GM12878 (cell line): ENCODE results near the gene VWA8. TPM values are rescaled to one million over a fixed set of nuclear protein-coding genes. Genes with fewer than 3 reads are reported as not detected.

ENCODE experiments used
- ATAC-seq: fragments of 200-7000 bp; cut with Tn5 transposase; 3 replicates; pipeline ENCODE4 v1.9.1; 2020; ENCODE audit warnings: mild to moderate bottlenecking, moderate library complexity
- BruUV-seq: library from RNA; stranded (reverse); fragments of 400-500 nt; replicated peaks from 2 replicates; lab custom pipeline; 2021; lab: Mats Ljungman, UMichigan
- CTCF ChIA-PET: fragments of 300-600 bp; sonication (Branson Sonifier 250); formaldehyde crosslinking; extraction: SDS; loops from one replicate; lab custom pipeline; 2021; ENCODE audit warnings: inconsistent platforms; lab: Yijun Ruan, JAX
- POLR2A ChIA-PET: fragments of 350-600 bp; formaldehyde crosslinking; extraction: SDS; loops from one replicate; lab custom pipeline; 2021; ENCODE audit warnings: inconsistent platforms; lab: Charles Lee
- RAD21 ChIA-PET: fragments of 300-600 bp; sonication (Branson Sonifier 250); formaldehyde crosslinking; loops from one replicate; lab custom pipeline; 2023; ENCODE audit warnings: antibody characterized with exemption; ENCODE audit not compliant: unreplicated experiment; lab: Charles Lee
- SMC1A ChIA-PET: fragments of 300-600 bp; sonication (Branson Sonifier 250); formaldehyde crosslinking; loops from one replicate; lab custom pipeline; 2023; ENCODE audit not compliant: unreplicated experiment, uncharacterized antibody; lab: Charles Lee
- DNase-seq: peaks from one replicate; pipeline ENCODE4 v3.0.0-alpha.2; 2011; ENCODE audit warnings: low read depth, low spot score
- FAIRE-seq: peaks from 3 replicates; lab custom pipeline; 2011; peaks lifted over from hg19 to GRCh38; lab: Jason Lieb, UNC
- H2AFZ ChIP-seq: 2 replicates; pipeline ENCODE4 v1.6.0; 2011; ENCODE audit warnings: low read depth, low read length, control low read depth; ENCODE audit not compliant: control insufficient read depth
- H3K27ac ChIP-seq: 2 replicates; pipeline ENCODE4 v1.5.1; 2011; ENCODE audit warnings: control low read depth; ENCODE audit not compliant: control insufficient read depth, insufficient read depth
- H3K27me3 ChIP-seq, 2 experiments: replicated peaks in 1 of 2; 2 replicates each; pipeline versions ENCODE4 v1.6.0 to v1.6.1; 2011; ENCODE audit warnings: low read length in 1 of 2; ENCODE audit not compliant: control insufficient read depth in 2 of 2, insufficient read depth in 2 of 2
- H3K36me3 ChIP-seq, 2 experiments: 2 replicates each; pipeline ENCODE4 v1.5.1; 2011; ENCODE audit warnings: low read length in 1 of 2; ENCODE audit not compliant: control insufficient read depth in 2 of 2, insufficient read depth in 2 of 2
- H3K4me1 ChIP-seq: 2 replicates; pipeline ENCODE4 v1.6.1; 2011; ENCODE audit warnings: mild to moderate bottlenecking, low read length, moderate library complexity, mixed read lengths; ENCODE audit not compliant: control insufficient read depth, insufficient read depth
- H3K4me2 ChIP-seq: 2 replicates; pipeline ENCODE4 v1.6.0; 2011; ENCODE audit warnings: control low read depth; ENCODE audit not compliant: control insufficient read depth, insufficient read depth
- H3K4me3 ChIP-seq: fragments of 200-600 bp; sonication (generic); 2 replicates; pipeline ENCODE4 v1.5.1; 2016
- H3K79me2 ChIP-seq: 2 replicates; pipeline ENCODE4 v1.6.0; 2011; ENCODE audit warnings: low read length; ENCODE audit not compliant: control insufficient read depth, insufficient read depth
- H3K9ac ChIP-seq: 2 replicates; pipeline ENCODE4 v1.8.0; 2011; ENCODE audit warnings: low read length, control low read depth, mixed read lengths; ENCODE audit not compliant: control insufficient read depth, insufficient read depth
- H3K9me3 ChIP-seq: replicated peaks from 3 replicates; pipeline ENCODE4 v1.5.1; 2011; ENCODE audit warnings: mild to moderate bottlenecking, low read length; ENCODE audit not compliant: control insufficient read depth, insufficient read depth
- H4K20me1 ChIP-seq: 2 replicates; pipeline ENCODE4 v1.6.0; 2011; ENCODE audit not compliant: control insufficient read depth, insufficient read depth
- BHLHE40 ChIP-seq, 2 experiments: fragments of 450-650 bp in 1 of 2; IDR thresholded peaks; 2 replicates each; pipeline ENCODE4 v1.6.1; 2011 to 2017; ENCODE audit warnings: low read depth in 2 of 2, borderline replicate concordance in 1 of 2, improper control_type of control experiment in 1 of 2, low read length in 1 of 2, mild to moderate bottlenecking in 1 of 2
- HDGF ChIP-seq: fragments of 450-650 bp; IDR thresholded peaks from 2 replicates; pipeline ENCODE4 v1.6.1; 2016; ENCODE audit warnings: antibody characterized with exemption
- in situ Hi-C: fragments of 300-500 bp; cut with MboI; formaldehyde crosslinking; loops from 9 replicates; pipeline ENCODE4 v1.14.3; 2018; ENCODE audit warnings: mixed read lengths
- intact Hi-C: fragments of 100-400 bp; cut with micrococcal nuclease; formaldehyde crosslinking; loops from one replicate; pipeline ENCODE4 v1.14.2; 2022; ENCODE audit not compliant: unreplicated experiment
- polyA plus RNA-seq, 11 experiments: library from polyadenylated mRNA; depleted of rRNA in 4 of 11; unstranded in 6 of 11; stranded (reverse) in 5 of 11; fragments of >200 nt; fragmentation: Nextera tagmentation in 4 of 11; fragmentation: Illumina TruSeq in 1 of 11; extraction: Ambion mirVana in 4 of 11; extraction: Trizol in 1 of 11; gene quantifications; 1 replicate in 1 of 11; 2 replicates in 10 of 11; pipeline versions ENCODE4 v1.2.1 to v1.2.3, GENCODE V29; 2011 to 2016; ENCODE audit warnings: inconsistent platforms in 2 of 11, missing spikeins in 2 of 11, low read depth in 1 of 11
- total RNA-seq, 4 experiments: library from RNA; depleted of rRNA in 3 of 4; stranded (reverse); fragments of >200 nt in 3 of 4; fragmentation: Illumina TruSeq in 1 of 4; extraction: Trizol in 1 of 4; gene quantifications; 2 replicates each; pipeline versions ENCODE4 v1.2.1 to v1.2.3, GENCODE V29; 2013 to 2021
- TF ChIP-seq, protein P1 (sequence below): fragments of 450-650 bp; IDR thresholded peaks from 2 replicates; pipeline ENCODE4 v1.6.1; 2018; ENCODE audit warnings: mild to moderate bottlenecking, low read depth, moderate library complexity; ENCODE audit not compliant: partially characterized antibody
- TF ChIP-seq, protein P2 (sequence below): IDR thresholded peaks from 2 replicates; pipeline ENCODE4 v1.6.1; 2012; ENCODE audit warnings: improper control_type of control experiment, low read depth, low read length; ENCODE audit not compliant: insufficient replicate concordance

Gene VWA8
- total and polyA plus RNA-seq, 10 of the 15 experiments (the other 5 are each of a cell fraction or from before 2014, with no cell fraction given): 3.0 to 21.8 (median 13.5) TPM

DNA sequence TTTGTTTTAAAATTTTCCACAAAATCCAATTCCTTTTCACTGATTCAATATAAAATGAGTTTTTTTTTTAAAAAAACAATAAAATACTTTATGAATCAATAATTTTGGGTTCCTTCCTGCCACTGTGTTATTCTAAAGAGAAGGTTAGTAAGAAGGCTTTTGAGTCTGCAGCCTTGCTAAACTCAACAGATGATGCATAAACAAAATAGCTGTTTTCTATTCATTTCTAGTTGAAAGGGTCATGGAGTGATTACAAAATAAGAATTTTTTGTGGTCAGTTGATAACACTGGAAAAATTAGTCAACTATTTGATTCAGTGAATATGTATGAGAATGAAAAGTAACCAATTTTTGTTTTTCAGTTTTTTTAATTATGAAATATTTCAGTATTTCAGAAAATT lies 169.9 kb downstream of the VWA8 start:
- ChIA-PET CTCF (no interaction called here), SMC1A (interaction anchor here (0.6 kb wide), 1 partner anchor 152 kb away, joined by 3 read pairs; no protein-coding TSS in a partner anchor), POLR2A (no interaction called here), RAD21 (interaction anchor here (1.5 kb wide), 1 partner anchor 32 kb away, joined by 3 read pairs; no protein-coding TSS in a partner anchor)
- FAIRE-seq: no peak
- BruUV-seq: no TSS peak
- Histone ChIP-seq H3K79me2 (no peaks in the 10 kb centered on the region), H3K27ac (no peak overlapping the region), H4K20me1 (no peaks in the 10 kb centered on the region), H3K4me1 (no peaks in the 10 kb centered on the region), H3K4me2 (no peak overlapping the region), H3K9me3 (no peaks in the 10 kb centered on the region; the same call in 2 of the 3 replicates), H3K4me3 (no peak overlapping the region)
- ATAC-seq: no peak
- in situ Hi-C loops: no loop called here
- DNase-seq: no peak
- intact Hi-C loops: no loop called here
- TF ChIP-seq HDGF: no peak
- TF ChIP-seq, protein P1, sequence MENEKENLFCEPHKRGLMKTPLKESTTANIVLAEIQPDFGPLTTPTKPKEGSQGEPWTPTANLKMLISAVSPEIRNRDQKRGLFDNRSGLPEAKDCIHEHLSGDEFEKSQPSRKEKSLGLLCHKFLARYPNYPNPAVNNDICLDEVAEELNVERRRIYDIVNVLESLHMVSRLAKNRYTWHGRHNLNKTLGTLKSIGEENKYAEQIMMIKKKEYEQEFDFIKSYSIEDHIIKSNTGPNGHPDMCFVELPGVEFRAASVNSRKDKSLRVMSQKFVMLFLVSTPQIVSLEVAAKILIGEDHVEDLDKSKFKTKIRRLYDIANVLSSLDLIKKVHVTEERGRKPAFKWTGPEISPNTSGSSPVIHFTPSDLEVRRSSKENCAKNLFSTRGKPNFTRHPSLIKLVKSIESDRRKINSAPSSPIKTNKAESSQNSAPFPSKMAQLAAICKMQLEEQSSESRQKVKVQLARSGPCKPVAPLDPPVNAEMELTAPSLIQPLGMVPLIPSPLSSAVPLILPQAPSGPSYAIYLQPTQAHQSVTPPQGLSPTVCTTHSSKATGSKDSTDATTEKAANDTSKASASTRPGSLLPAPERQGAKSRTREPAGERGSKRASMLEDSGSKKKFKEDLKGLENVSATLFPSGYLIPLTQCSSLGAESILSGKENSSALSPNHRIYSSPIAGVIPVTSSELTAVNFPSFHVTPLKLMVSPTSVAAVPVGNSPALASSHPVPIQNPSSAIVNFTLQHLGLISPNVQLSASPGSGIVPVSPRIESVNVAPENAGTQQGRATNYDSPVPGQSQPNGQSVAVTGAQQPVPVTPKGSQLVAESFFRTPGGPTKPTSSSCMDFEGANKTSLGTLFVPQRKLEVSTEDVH: no peak
- no peak for TF ChIP-seq BHLHE40 (IDR thresholded peaks at IDR 0.05; ENCODE audit: borderline replicate concordance in 1 of 2, low read depth in 2 of 2, low read length in 1 of 2)
- TF ChIP-seq, protein P2, sequence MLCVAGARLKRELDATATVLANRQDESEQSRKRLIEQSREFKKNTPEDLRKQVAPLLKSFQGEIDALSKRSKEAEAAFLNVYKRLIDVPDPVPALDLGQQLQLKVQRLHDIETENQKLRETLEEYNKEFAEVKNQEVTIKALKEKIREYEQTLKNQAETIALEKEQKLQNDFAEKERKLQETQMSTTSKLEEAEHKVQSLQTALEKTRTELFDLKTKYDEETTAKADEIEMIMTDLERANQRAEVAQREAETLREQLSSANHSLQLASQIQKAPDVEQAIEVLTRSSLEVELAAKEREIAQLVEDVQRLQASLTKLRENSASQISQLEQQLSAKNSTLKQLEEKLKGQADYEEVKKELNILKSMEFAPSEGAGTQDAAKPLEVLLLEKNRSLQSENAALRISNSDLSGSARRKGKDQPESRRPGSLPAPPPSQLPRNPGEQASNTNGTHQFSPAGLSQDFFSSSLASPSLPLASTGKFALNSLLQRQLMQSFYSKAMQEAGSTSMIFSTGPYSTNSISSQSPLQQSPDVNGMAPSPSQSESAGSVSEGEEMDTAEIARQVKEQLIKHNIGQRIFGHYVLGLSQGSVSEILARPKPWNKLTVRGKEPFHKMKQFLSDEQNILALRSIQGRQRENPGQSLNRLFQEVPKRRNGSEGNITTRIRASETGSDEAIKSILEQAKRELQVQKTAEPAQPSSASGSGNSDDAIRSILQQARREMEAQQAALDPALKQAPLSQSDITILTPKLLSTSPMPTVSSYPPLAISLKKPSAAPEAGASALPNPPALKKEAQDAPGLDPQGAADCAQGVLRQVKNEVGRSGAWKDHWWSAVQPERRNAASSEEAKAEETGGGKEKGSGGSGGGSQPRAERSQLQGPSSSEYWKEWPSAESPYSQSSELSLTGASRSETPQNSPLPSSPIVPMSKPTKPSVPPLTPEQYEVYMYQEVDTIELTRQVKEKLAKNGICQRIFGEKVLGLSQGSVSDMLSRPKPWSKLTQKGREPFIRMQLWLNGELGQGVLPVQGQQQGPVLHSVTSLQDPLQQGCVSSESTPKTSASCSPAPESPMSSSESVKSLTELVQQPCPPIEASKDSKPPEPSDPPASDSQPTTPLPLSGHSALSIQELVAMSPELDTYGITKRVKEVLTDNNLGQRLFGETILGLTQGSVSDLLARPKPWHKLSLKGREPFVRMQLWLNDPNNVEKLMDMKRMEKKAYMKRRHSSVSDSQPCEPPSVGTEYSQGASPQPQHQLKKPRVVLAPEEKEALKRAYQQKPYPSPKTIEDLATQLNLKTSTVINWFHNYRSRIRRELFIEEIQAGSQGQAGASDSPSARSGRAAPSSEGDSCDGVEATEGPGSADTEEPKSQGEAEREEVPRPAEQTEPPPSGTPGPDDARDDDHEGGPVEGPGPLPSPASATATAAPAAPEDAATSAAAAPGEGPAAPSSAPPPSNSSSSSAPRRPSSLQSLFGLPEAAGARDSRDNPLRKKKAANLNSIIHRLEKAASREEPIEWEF: no peak
- TF ChIP-seq, all 136 proteins: peak for 0
- no peaks in the 10 kb centered on the region for H3K27me3 ChIP-seq
- H3K36me3 ChIP-seq: no peaks in the 10 kb centered on the region; a peak in 1 of 4 replicates
- H3K9ac ChIP-seq: no peak overlapping the region
- no peak overlapping the region for H2AFZ ChIP-seq
